CD4-positive, alpha-beta T cell (primary cell): Measurements from ENCODE around the gene PRRC2B. TPM values are rescaled to one million over a fixed set of nuclear protein-coding genes. Genes with fewer than 3 reads are reported as not detected.
A peak's percentile ranks its signal among the peaks of the same experiment; 100 is the strongest.

Experiments
- ATAC-seq: fragments of 200-7000 bp; cut with Tn5 transposase; one replicate; pipeline ENCODE4 v1.10.0; 2022; ENCODE audit warnings: mild to moderate bottlenecking; ENCODE audit not compliant: poor library complexity
- CTCF ChIA-PET: fragments of 350-600 bp; sonication (Branson Sonifier 250); formaldehyde crosslinking; loops from one replicate; lab custom pipeline; 2021; ENCODE audit warnings: antibody characterized with exemption, inconsistent platforms; lab: Charles Lee
- POLR2A ChIA-PET: fragments of 350-600 bp; sonication (Branson Sonifier 250); formaldehyde crosslinking; loops from one replicate; lab custom pipeline; 2021; ENCODE audit warnings: antibody characterized with exemption, inconsistent platforms; lab: Charles Lee
- DNase-seq, 14 experiments: peaks; one replicate each; pipeline ENCODE4 v3.0.0-alpha.2; 2013 to 2020; ENCODE audit warnings: mixed read lengths in 2 of 14
- H3K27ac ChIP-seq, 2 donors: one replicate each; pipeline versions ENCODE4 v1.5.1 to v1.7.0; 2013; ENCODE audit warnings: low read length in 2 of 2, low read depth in 1 of 2, mild to moderate bottlenecking in 1 of 2
- H3K27me3 ChIP-seq, 2 experiments: 1 replicate in 1 of 2; 2 replicates in 1 of 2; pipeline versions ENCODE4 v1.6.1 to v1.7.0; 2013; ENCODE audit warnings: low read length in 2 of 2, control low read depth in 1 of 2, mild to moderate bottlenecking in 1 of 2, moderate library complexity in 1 of 2; ENCODE audit not compliant: insufficient read depth in 2 of 2, control insufficient read depth in 1 of 2
- H3K36me3 ChIP-seq: one replicate; pipeline ENCODE4 v1.6.1; 2013; ENCODE audit warnings: low read length, control low read depth; ENCODE audit not compliant: insufficient read depth
- H3K4me1 ChIP-seq: one replicate; pipeline ENCODE4 v1.6.1; 2013; ENCODE audit warnings: low read length, control low read depth; ENCODE audit not compliant: insufficient read depth
- H3K4me3 ChIP-seq: one replicate; pipeline ENCODE4 v1.5.1; 2013; ENCODE audit warnings: mild to moderate bottlenecking, low read length, moderate library complexity
- H3K9me3 ChIP-seq, 2 experiments: 1 replicate in 1 of 2; 2 replicates in 1 of 2; pipeline versions ENCODE4 v1.6.1 to v1.7.0; 2013; ENCODE audit warnings: low read length in 2 of 2, mild to moderate bottlenecking in 2 of 2, control low read depth in 1 of 2, moderate library complexity in 1 of 2; ENCODE audit not compliant: control insufficient read depth in 1 of 2, insufficient read depth in 1 of 2
- H3K27ac Mint-ChIP-seq: one replicate; pipeline ENCODE4 v1.8.0; 2020; ENCODE audit warnings: mixed read lengths
- H3K27me3 Mint-ChIP-seq: one replicate; pipeline ENCODE4 v1.8.0; 2021; ENCODE audit warnings: mixed read lengths
- H3K36me3 Mint-ChIP-seq: one replicate; pipeline ENCODE4 v1.8.0; 2021; ENCODE audit warnings: low read depth, mixed read lengths
- H3K4me1 Mint-ChIP-seq: one replicate; pipeline ENCODE4 v1.8.0; 2021; ENCODE audit warnings: low read depth, mixed read lengths
- H3K4me3 Mint-ChIP-seq: one replicate; pipeline ENCODE4 v1.8.0; 2020; ENCODE audit warnings: mild to moderate bottlenecking, mixed read lengths
- H3K9me3 Mint-ChIP-seq: one replicate; pipeline ENCODE4 v1.8.0; 2020; ENCODE audit warnings: mixed read lengths
- intact Hi-C, 2 experiments: fragments of 100-400 bp; cut with DNase I in 1 of 2; cut with micrococcal nuclease in 1 of 2; formaldehyde crosslinking; loops; one replicate each; pipeline versions ENCODE4 v1.15.1 to v1.9.0; 2023 to 2025; cut with DNase I, micrococcal nuclease
- total RNA-seq, 174 experiments: library from RNA in 2 of 174; stranded (reverse) in 2 of 174; gene quantifications; one replicate each; pipeline ENCODE4 v1.2.3 and lab custom pipeline; 2021 to 2026
- TF ChIP-seq, protein P1 (sequence below): fragments of 200-600 bp; IDR thresholded peaks from one replicate; pipeline ENCODE4 v1.8.0; 2022; ENCODE audit warnings: antibody characterized with exemption, mild to moderate bottlenecking

The PRRC2B gene
- total RNA-seq, 2 experiments from 2014 or later: 256 to 268 TPM

DNA sequence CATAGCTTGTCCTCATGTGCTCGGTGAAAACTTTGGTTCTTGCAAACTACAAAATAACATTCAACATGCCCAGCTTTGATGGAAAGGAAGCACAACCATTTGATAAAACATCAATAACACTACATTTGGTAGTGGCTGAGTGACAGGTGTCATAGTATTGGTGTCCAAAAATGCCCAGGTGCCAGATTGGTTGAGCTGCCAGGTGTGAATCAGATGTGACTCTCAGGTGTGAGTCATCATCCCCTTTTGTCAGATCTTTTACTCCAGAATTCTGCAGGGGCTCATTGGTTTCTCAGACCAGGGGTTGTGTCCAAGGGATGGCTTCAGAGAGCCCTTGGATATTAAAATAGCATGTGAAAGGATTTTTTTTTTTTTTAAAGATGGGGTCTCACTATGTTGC lies 86.4 kb downstream of the PRRC2B start:
- no peak overlapping the region for H3K27ac ChIP-seq
- H3K4me3 ChIP-seq: no peak overlapping the region
- TF ChIP-seq, protein P1, sequence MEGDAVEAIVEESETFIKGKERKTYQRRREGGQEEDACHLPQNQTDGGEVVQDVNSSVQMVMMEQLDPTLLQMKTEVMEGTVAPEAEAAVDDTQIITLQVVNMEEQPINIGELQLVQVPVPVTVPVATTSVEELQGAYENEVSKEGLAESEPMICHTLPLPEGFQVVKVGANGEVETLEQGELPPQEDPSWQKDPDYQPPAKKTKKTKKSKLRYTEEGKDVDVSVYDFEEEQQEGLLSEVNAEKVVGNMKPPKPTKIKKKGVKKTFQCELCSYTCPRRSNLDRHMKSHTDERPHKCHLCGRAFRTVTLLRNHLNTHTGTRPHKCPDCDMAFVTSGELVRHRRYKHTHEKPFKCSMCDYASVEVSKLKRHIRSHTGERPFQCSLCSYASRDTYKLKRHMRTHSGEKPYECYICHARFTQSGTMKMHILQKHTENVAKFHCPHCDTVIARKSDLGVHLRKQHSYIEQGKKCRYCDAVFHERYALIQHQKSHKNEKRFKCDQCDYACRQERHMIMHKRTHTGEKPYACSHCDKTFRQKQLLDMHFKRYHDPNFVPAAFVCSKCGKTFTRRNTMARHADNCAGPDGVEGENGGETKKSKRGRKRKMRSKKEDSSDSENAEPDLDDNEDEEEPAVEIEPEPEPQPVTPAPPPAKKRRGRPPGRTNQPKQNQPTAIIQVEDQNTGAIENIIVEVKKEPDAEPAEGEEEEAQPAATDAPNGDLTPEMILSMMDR: no peak
- peaks cover 6% of the 10 kb centered on the region for H3K4me1 Mint-ChIP-seq
- peaks cover 96% of the 10 kb centered on the region for H3K36me3 ChIP-seq
- no peak overlapping the region for H3K27ac Mint-ChIP-seq
- no peaks in the 10 kb centered on the region for H3K9me3 Mint-ChIP-seq
- H3K4me3 Mint-ChIP-seq: no peak overlapping the region
- DNase-seq: no peak
- H3K4me1 ChIP-seq: no peaks in the 10 kb centered on the region
- H3K27me3 Mint-ChIP-seq: no peaks in the 10 kb centered on the region
- peaks cover 91% of the 10 kb centered on the region for H3K36me3 Mint-ChIP-seq
- H3K27me3 ChIP-seq: no peaks in the 10 kb centered on the region
- H3K9me3 ChIP-seq: no peaks in the 10 kb centered on the region
- intact Hi-C loops: no loop called here
- POLR2A ChIA-PET: interaction anchor here (2.5 kb wide), 1 partner anchor 20 kb away, joined by 7 read pairs; no protein-coding TSS in a partner anchor
- CTCF ChIA-PET: interaction anchor here (0.6 to 0.8 kb wide), 2 partner anchors 131 to 391 kb away, joined by 3 read pairs; no protein-coding TSS in a partner anchor
- ATAC-seq: no peak

GRCh38 chr9:131481441-131482342 lies 87.8 kb downstream of the PRRC2B start:
- Histone ChIP-seq H3K27me3 (no peaks in the 10 kb centered on the region), H3K9me3 (no peaks in the 10 kb centered on the region), H3K4me3 (no peak overlapping the region), H3K36me3 (peaks cover 96% of the 10 kb centered on the region), H3K4me1 (no peaks in the 10 kb centered on the region), H3K27ac (no peak overlapping the region)
- no peaks in the 10 kb centered on the region for H3K9me3 Mint-ChIP-seq
- no peak for DNase-seq
- ATAC-seq: no peak
- TF ChIP-seq, protein P1: no peak
- ChIA-PET CTCF (interaction anchor here (1.3 kb wide), 1 partner anchor 132 kb away, joined by 4 read pairs; no protein-coding TSS in a partner anchor), POLR2A (interaction anchor here (0.5 to 2.5 kb wide), 2 partner anchors 19 to 24 kb away, joined by 3 to 7 read pairs; no protein-coding TSS in a partner anchor)
- peaks cover 98% of the 10 kb centered on the region for H3K36me3 Mint-ChIP-seq
- H3K27ac Mint-ChIP-seq: peak overlapping the region; percentile 73
- H3K4me3 Mint-ChIP-seq: no peak overlapping the region
- intact Hi-C loops: no loop called here
- H3K27me3 Mint-ChIP-seq: no peaks in the 10 kb centered on the region
- H3K4me1 Mint-ChIP-seq: peaks cover 6% of the 10 kb centered on the region

GRCh38 chr9:131482343-131483006 lies 88.6 kb downstream of the PRRC2B start:
- Mint-ChIP-seq H3K4me3 (no peak overlapping the region), H3K27me3 (no peaks in the 10 kb centered on the region), H3K27ac (peak overlapping the region; percentile 73), H3K4me1 (peaks cover 6% of the 10 kb centered on the region), H3K9me3 (no peaks in the 10 kb centered on the region), H3K36me3 (peaks cover 98% of the 10 kb centered on the region)
- intact Hi-C loops: no loop called here
- Histone ChIP-seq H3K4me3 (no peak overlapping the region), H3K4me1 (no peaks in the 10 kb centered on the region), H3K9me3 (no peaks in the 10 kb centered on the region), H3K36me3 (peaks cover 96% of the 10 kb centered on the region), H3K27me3 (no peaks in the 10 kb centered on the region), H3K27ac (no peak overlapping the region)
- ChIA-PET POLR2A (interaction anchor here (0.5 kb wide), 1 partner anchor 24 kb away, joined by 3 read pairs; no protein-coding TSS in a partner anchor), CTCF (no interaction called here)
- DNase-seq (no peak), ATAC-seq (no peak)
- TF ChIP-seq, protein P1: no peak
